DMS 273 (cell line): ENCODE measurements around the gene KAT14.
"Not testable (repeated sequence)": the region's sequence is repeated elsewhere in the genome, so short reads cannot be mapped to it uniquely, and the experiment has no call there.

Experiments used
- DNase-seq: peaks from one replicate; lab custom pipeline; 2025; ENCODE audit not compliant: unreplicated experiment; lab: John Stamatoyannopoulos, UW

Gene KAT14

DNA sequence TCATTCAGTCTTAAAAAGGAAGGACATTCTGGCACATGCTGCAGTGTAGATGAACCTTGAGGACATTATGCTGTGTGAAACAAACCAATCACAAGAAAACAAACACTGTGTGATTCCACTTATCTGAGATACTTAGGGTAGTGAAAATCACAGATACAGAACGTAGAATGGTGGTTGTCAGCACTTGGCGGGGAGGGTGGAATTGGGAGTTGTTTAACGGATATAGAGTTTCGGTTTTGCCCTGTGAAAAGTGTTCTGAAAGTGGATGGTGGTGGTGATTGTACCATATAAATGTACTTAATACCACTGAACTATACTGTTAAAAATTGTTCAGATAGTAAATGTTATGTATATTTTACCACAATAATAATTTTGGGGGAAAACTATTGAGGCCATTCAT is 18.4 kb downstream of the KAT14 start:
- DNase-seq, result no peak

DNA sequence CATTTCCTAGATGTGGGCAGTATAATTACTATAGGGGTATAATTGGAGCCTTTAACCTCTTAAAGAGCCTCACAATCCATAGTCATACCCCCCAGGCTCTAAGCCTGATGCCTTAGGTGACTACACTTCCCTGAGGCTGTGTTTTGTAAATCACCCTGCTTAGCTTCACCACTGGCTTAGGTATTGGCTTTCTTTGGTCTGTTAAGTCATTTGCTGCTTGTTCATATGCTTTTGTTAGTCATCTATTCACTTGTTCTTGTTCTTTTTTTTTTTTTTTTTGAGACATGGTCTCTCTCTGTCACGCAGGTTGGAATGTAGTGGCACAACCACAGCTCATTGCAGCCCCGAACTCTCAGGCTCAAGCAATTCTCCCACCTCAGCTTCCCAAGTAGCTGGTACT is 26.7 kb downstream of the KAT14 start:
- DNase-seq, result no peak

DNA sequence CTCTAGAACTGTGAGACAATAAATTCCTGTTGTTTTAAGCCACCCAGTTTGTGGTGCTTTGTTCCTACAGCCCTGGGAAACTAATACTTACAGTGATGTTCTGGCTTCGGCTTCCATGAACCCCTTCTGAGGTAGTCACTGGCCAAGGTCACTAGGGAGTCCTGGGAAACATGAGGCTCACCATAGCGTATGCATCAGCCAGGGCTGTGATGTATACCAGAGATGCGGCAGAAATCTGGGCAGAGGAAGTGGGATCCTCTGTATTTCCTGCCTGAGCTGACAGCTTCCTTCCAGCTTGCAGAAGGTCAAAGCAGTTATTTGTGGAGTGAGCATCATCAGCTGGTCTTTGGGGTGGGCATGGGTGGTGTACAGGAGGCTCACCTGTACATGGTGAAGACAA is 27.9 kb downstream of the KAT14 start:
- no peak for DNase-seq

DNA sequence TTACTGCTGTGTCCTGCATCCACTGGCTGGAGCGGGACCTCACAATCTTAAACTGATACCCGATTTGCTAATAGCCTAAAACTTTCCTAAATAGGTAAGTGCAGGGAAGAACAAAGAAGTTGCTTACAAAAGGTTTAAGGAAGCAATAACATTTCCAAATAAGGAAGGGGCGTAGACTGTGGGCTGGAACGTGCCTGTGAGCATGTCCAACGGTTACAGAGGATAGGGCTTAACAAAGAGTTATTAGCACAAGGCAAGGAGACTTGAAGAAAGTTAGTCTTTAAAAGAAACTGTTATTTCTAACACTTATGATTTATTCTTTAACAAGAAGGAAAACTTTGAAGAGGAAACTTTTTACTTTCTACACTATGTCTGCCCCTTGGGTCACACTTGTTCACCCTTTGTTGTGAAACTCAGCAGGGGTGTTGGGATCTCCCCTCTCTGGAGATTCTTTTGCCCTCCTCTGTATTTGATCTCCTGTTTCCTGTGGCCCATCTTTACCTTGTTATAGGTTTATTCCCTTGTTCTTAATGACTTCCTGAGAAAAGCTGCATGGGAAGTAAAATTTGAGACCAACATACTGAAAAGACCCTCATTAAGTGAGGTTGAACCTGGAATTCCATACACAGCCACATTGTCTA is 28.7 kb downstream of the KAT14 start:
- DNase-seq, result no peak

DNA sequence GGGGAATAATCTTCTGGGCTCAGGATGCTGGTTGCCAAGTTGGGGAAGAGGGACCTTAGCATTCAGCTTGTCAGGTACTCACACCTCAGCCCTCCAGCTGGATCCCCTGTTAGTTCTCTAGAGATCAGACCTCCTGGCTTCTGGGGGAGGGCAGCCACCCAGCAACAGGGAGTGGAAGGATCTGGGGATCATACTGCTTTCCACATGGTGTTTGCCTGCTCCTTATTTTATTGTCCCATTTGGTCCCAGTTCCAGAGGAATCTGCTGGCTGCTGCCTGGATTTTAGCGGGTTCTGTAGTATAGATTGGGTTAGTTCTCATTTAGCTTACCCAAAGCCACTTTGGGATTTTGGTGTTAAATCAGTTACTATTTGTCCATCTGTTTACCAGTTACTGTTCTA is 29.3 kb downstream of the KAT14 start:
- DNase-seq, result no peak

DNA sequence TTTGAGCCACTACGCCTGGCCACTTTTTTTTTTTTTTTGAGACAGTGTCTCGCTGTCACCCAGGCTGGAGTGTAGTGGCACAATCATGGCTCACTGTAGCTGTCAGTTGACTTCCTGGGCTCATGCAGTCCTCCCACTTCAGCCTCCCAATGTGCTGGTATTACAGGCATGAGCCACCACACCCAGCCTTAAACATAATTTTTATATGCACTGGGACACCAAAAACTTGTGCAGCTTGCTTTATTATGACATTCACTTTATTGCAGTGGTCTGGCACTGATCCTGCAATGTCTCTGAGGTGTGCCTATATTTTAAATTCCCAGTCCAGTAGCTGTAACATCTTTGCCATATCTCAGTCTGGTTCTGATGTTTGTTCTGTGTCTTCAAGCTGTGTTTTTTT is 34.7 kb downstream of the KAT14 start:
- DNase-seq, result no peak

DNA sequence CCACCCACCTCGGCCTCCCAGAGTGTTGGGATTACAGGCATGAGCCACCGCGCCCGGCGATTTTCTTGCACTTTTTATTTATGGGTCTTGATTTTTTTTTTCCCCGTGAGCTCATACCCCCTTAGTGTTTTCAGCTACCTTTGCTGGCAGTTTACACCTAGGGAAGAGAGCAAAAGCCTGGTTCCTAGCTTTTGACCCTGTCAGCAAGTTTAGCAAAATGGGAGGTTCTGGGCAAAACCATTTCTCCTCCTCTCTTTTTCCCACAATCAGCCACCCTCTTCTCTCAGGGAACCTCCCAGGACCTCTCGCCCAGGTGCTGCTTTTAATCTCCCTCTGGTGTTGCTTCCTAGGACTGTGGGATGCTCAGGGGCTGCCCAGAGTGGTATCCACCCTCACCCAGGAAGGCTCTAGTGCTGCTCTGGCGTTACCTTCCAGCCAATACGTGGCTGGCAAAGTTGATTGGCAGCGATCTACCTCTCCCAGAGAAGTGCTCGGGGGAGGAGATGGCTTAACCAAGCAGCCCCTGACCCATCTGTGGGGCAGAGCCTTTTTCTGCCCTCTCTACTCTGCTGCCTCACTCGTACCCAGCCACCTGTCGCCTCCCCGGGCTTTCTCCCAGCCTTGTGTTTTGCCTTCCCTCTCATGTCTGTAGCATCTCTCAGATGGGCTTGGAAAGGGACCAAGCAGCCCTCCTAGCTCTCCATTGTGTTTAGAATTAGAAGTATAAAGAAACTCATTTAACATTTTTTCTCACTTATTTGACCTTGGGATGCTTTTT is 37.4 kb downstream of the KAT14 start:
- no peak for DNase-seq

DNA sequence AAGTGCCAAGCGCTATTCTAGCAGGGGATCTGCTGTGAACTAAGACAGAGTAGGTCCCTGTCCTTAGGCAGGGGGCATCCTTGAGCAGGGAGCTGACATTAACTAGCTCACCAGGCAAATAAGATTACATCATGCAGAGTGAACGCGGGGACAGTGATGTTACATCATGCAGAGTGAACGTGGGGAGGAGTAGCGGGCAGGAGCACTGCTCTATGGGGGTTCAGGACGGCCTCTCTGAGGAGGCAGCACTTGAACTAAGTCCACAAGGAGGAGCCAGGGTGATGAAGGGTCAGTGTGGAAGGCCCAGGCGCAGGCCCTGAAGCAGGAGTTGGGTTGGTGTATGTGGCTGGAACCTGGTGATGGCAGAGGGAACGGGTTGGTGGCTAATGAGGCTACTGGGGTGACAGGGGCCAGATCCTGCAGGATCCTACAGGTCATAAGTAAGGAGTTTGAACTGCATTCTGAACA is 38.7 kb downstream of the KAT14 start:
- DNase-seq, result no peak

DNA sequence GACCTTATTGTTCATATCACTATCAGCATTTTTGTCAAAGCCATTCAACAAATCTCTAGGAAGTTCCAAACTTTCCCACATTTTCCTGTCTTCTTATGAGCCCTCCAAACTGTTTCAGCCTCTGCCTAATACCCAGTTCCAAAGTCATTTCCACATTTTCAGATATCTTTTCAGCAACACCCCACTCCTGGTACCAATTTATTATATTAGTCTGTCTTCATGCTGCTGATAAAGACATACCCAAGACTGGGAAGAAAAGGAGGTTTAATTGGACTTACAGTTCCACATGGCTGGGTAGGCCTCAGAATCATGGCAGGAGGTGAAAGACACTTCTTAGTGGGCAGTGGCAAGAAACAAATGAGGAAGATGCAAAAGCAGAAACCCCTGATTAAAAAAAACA is 42.7 kb downstream of the KAT14 start:
- not testable (repeated sequence) for DNase-seq

DNA sequence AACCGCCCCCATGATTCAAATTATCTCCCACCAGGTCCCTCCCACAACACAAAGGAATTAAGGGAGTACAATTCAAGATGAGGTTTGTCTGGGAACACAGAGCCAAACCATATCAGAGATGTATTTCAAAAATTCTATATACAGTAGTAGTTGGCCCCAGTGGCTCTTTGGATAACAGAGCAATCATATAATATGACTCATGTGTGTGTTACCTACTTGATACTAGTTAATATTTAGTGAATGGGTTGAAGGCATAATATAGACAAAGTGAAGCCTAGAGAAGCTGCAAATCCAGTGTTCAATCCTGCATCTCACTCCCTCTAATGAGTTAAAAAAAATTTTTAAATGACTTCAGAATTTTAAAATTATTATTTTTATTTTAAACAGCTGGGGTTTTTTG is 43.2 kb downstream of the KAT14 start:
- DNase-seq, result no peak

DNA sequence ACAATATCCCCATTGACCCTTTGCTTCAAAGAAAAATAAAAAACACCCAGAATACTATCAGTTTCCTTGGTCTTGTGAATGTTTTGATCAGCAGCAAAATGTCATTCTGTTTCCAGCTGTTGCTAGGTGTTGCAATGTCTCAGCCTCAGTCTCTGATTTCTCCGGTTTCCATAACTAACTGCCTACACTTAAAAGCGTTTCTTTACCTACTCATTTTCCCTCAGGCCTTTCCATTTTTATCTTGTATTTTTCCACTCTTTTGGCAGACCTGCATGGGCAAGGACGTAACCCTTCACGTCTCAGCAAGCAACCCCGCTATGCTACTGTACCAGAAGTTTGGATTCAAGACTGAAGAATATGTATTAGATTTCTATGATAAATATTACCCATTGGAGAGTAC is 49.4 kb downstream of the KAT14 start:
- no peak for DNase-seq

DNA sequence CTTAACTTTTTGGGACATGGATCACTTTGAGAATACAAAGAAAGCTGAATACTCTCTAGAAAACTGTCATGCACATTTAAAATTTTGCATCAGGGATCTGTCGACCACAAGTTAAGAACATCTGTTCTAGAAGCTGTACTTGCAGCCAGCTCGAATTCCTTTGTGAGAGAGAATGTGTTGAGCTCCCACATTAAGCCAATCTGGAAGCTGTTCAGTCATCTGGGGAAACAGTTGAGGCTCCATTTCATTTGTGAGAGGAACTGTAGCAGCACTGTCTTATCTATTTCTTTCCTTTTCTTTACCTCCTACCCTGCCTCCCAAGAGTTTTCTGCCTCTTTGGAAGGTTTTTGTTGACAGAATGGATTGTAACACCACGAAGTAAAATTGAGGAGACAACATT is 50.8 kb downstream of the KAT14 start:
- no peak for DNase-seq

DNA sequence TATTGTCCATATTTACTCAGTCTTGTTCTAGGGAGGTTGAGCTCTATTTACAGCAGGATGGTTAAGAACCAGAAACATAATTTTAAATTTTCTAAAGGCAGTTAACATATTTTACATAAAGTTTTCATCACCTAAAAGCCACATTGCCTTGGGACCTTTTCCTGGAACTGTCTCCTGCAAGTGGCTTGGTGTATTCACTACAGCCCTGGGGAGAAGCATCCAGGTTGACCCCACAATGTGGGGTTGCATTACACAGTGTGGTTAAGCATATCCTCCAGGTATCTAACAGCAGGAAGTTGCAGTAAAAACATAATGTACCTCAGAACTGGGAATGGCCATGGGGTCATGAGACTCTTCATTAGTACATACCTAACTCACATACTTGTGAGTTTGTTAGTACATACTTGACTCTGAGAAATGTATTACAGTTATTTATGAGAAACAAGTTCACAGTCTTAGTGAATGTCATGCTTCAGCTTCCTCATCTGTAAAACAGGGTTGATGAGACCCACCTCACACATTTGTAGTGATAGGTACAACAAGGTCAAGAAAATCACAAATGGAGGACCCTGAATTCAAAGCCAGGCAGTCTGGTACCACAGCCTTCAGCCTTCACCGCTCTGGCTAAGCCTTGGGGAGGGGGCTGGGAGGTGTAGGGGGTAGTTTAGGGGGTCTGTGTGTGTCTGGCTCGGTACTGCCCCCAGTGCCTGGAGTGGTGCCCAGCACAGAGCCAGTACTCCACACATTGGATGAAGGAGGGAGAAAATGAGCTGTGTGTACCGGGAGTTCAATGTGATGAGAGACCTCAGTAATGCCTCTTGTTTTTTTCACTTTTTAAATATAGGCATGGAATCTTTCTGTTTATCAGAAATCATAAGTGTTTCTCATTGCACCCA is 52.9 kb downstream of the KAT14 start:
- no peak for DNase-seq

DNA sequence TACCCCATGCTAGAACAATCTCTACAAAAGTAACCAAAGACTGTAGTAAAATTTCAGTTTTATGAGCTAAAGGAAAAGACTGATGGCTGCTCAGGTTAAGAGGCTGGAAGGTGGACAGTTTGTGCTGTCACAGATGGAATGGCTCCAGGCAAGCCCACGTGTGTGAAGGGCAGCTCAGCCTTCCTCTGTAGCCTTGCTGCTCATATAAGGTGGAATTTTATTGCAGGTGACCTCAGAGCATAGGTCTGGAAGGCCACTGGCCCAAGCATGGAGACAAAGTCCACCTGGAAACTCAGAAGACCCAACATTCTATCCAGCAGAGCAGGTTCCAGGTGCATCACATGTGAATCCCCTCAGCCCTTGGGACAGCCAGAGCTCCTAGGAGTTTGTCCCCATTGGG is 53.6 kb downstream of the KAT14 start:
- DNase-seq, result no peak

DNA sequence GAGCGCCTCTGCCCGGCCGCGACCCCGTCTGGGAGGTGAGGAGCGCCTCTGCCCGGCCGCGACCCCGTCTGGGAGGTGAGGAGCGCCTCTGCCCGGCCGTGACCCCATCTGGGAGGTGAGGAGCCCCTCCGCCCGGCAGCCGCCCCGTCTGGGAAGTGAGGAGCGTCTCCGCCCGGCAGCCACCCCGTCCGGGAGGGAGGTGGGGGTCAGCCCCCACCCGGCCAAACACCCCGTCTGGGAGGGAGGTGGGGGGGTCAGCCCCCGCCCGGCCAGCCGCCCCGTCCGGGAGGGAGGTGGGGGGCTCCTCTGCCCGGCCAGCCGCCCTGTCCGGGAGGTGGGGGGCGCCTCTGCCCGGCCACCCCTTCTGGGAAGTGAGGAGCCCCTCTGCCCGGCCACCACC is 56.8 kb downstream of the KAT14 start:
- DNase-seq, result not testable (repeated sequence)

DNA sequence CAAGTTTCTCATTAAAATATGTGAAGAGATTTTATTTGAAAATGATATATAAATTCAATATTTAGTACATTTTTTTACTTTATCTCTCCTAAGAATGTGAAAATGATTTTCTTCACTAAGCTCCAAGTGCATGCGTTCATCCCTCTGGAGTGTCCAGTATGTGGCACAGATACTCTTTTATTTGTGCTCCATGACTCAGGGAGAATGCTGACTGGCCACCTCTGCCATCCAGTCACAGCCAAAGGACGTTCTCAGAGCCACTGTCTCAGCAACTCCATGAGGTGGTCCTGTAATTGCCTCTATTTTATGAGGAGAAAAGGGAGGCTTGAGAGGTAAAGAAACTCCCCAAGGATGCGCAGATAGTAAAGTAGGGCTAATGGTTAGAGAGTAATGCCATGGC is 58.3 kb downstream of the KAT14 start:
- DNase-seq, result no peak

DNA sequence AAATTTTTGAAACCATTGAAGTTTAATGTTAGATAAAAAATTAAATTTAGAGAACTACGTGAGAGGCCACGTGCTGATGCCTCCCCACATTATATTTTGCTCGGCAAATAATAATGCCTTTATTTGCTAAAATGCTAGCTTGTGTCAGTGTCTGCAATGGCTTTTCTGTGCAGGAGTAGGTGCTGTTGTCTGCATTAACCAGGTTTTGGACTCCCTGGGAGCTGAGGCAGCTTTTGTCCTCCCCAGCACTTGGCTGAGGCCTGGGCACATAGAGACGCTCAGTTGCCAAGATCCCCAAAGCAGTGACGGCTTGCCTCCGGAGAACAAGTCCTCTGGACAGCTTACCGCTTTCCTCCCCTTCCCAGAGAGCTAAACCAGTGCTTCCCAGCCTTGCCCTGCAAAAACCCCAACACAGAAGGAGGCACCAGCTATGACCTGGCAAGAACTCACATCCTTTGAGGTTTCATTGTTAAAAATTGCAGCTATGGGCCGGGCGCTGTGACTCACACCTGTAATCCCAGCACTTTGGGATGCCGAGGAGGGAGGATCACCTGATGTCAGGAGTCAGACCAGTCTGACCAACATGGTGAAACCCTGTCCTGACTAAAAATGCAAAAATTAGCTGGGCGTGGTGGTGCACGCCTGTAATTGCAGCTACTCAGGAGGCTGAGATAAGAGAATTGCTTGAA is 59.9 kb downstream of the KAT14 start:
- no peak for DNase-seq

DNA sequence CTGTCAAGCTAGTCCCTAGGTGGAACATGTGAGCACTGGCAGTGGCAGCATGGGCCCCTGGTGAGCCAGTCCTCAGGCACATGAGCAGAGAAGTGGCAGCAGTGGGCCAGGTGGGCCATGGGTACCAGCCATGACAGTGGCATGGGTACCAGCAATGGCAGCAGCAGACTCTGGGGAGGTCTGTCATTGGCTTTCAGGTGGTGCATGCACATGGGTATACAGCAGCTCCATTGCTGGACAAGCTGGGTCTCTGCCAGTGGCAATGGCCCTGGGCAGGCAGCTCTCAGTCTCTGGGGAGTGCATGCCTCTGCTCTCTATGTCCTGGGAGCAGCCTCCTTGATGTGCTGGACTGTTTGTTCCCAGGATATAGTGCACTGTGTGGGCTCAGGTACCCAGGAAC is 65.3 kb downstream of the KAT14 start:
- no peak for DNase-seq

DNA sequence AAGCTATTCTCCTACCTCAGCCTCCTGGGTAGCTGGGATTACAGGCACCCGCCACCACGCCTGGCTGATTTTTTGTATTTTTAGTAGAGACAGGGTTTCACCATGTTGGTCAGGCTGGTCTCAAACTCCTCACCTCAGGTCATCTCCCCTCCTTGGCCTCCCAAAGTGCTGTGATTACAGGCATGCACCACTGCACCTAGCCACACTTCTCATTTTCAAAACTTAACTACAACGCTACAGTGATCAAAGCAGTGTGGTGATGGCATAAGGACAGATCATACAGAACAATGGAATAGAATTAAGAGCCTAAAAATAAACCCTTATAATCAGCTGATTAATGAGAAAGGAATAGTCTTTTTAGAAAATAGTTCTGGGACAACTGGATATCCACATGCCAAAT is 66.0 kb downstream of the KAT14 start:
- not testable (repeated sequence) for DNase-seq

DNA sequence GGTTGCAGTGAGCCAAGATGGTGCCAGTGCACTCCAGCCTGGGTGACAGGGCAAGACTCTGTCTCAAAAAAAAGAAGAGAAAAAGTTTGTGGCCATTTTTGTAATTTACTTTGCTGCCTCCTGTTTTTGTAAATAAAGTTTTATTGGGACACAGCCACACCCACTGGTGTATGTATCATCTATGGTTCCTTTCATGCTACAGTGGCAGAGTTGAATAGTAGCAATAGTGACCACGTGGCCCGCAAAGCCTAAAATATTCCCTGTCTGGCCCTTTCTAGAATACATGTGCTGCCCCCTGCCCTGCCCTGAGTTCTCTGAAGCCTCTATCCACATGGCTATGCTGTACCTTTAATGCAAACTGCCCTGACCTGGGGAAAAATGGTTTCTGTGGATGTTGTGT is 75.3 kb downstream of the KAT14 start:
- no peak for DNase-seq

DNA sequence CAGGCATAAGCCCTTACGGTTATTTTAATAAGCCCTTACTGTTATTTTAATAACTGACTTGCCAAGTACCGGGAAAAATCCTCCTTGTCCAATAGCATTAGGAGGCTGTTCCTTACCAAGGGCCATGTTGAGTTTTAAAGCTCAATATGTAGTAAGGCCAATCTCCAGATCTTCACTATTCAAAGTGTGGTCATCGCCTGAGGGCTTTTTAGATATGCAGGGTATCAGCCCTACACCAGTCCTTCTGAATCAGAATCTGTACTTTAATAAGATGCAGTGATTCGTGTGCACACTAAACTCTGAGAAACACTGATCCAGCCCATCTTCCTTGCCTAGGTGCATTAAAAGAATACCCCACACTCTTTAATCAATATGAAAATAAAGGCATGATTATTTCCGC is 77.9 kb downstream of the KAT14 start:
- no peak for DNase-seq
